ENCODE results near the gene RASD2. TPM values are rescaled to one million over a fixed set of nuclear protein-coding genes. Genes with fewer than 3 reads are reported as not detected.

RASD2 gene
- total and polyA plus RNA-seq, 10 donors, result 0.04 to 0.44 (median 0.17) TPM; not detected in 3

- WGBS, 5 donors, result 62 to 81% (median 74%) methylated on average over 6 of the region's 6 CpGs
- Histone ChIP-seq H3K4me3 (no peak overlapping the region), H3K36me3 (no peaks in the 10 kb centered on the region), H3K9me3 (no peaks in the 10 kb centered on the region), H3K27ac (no peak overlapping the region), H3K27me3 (replicated peaks in 1 of 7) (peaks cover 0 to 52% (median 0%) of the 10 kb centered on the region in 7 donors), H3K4me1 (no peaks in the 10 kb centered on the region)
- no peak for TF ChIP-seq POLR2AphosphoS5 (IDR thresholded peaks at IDR 0.05)
- TF ChIP-seq CTCF (IDR thresholded peaks at IDR 0.05 in 8 of 11, conservative IDR thresholded peaks at IDR 0.05 in 3 of 11), result no peak
- intact Hi-C loops (cut with DNase I; ENCODE audit: low total_unique reads), result no loop called here
- no peak for DNase-seq
Measured at GRCh38 chr22:35496768-35497312, 43.8 kb upstream of the RASD2 start.

GRCh38 chr22:35498026-35498800 is 42.4 kb upstream of the RASD2 start:
- DNase-seq, result no peak
- TF ChIP-seq CTCF (IDR thresholded peaks at IDR 0.05 in 8 of 11, conservative IDR thresholded peaks at IDR 0.05 in 3 of 11) (no peak), POLR2AphosphoS5 (IDR thresholded peaks at IDR 0.05) (no peak), POLR2A (IDR thresholded peaks at IDR 0.05) (no peak)
- Histone ChIP-seq H3K27ac (no peak overlapping the region), H3K27me3 (replicated peaks in 1 of 7) (peaks cover 0 to 56% (median 0%) of the 10 kb centered on the region in 7 donors), H3K36me3 (no peaks in the 10 kb centered on the region), H3K4me3 (no peak overlapping the region), H3K4me1 (no peaks in the 10 kb centered on the region), H3K9me3 (no peaks in the 10 kb centered on the region)
- intact Hi-C loops (cut with DNase I; ENCODE audit: low total_unique reads), result no loop called here
- WGBS, 5 donors, result 77 to 83% (median 81%) methylated on average over 14 of the region's 14 CpGs

DNA sequence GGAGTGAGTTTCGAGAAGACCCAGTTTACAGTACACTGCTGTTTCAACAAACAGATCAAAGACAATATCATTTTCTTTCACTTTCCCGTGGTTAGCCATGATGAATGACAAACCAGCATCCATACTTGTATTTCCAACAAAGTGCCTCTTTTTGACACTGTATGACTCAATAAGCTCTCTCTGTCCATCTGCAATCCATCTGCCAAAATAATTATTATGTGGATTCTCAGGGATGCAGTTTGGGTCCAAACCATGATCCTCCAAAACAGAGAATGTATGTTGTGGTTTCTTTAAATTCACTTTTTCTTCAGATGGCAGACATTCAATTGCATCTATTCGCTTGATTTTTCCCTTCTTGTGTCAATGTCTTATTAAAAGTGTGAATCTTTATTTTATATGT is 37.8 kb upstream of the RASD2 start:
- intact Hi-C loops (cut with DNase I; ENCODE audit: low total_unique reads), result no loop called here
- WGBS, 5 donors, result 71 to 86% (median 81%) methylated on average over 3 of the region's 3 CpGs
- Histone ChIP-seq H3K9me3 (no peaks in the 10 kb centered on the region), H3K27me3 (replicated peaks in 1 of 7) (peaks cover 0 to 60% (median 0%) of the 10 kb centered on the region in 7 donors), H3K4me3 (no peak overlapping the region), H3K4me1 (no peaks in the 10 kb centered on the region), H3K36me3 (no peaks in the 10 kb centered on the region), H3K27ac (no peak overlapping the region)
- TF ChIP-seq POLR2A (IDR thresholded peaks at IDR 0.05) (no peak), CTCF (IDR thresholded peaks at IDR 0.05 in 8 of 11, conservative IDR thresholded peaks at IDR 0.05 in 3 of 11) (no peak), POLR2AphosphoS5 (IDR thresholded peaks at IDR 0.05) (no peak)
- no peak for DNase-seq
